ENCODE data around the gene ZBTB7C.

The ZBTB7C gene

GRCh38 chr18:48317781-48318381, 91.3 kb downstream of the ZBTB7C start:
- Histone ChIP-seq H3K4me3 (ENCODE audit: low read length) (no peak overlapping the region), H3K36me3 (ENCODE audit: control insufficient read depth, insufficient read depth, low read length) (no peaks in the 10 kb centered on the region), H3K9me3 (ENCODE audit: control insufficient read depth, insufficient read depth, low read length) (no peaks in the 10 kb centered on the region), H3K27me3 (ENCODE audit: control insufficient read depth, insufficient read depth, low read length) (no peaks in the 10 kb centered on the region), H3K4me1 (ENCODE audit: control insufficient read depth, insufficient read depth, low read length) (peaks cover 7% of the 10 kb centered on the region; the same call in 1 of the 2 replicates), H3K27ac (ENCODE audit: low read length) (no peak overlapping the region)
- no peak for DNase-seq (ENCODE audit: low read depth, low spot score)
- no CpG with 5 or more reads among the region's 5 CpGs for WGBS (ENCODE audit: insufficient coverage, insufficient read length)

GRCh38 chr18:48316177-48316576, 93.0 kb downstream of the ZBTB7C start:
- H3K4me1 ChIP-seq (ENCODE audit: control insufficient read depth, insufficient read depth, low read length) = peaks cover 7% of the 10 kb centered on the region; the same call in 1 of the 2 replicates
- H3K9me3 ChIP-seq (ENCODE audit: control insufficient read depth, insufficient read depth, low read length) = no peaks in the 10 kb centered on the region
- no peaks in the 10 kb centered on the region for H3K27me3 ChIP-seq (ENCODE audit: control insufficient read depth, insufficient read depth, low read length)
- WGBS (ENCODE audit: insufficient coverage, insufficient read length) = no CpG with 5 or more reads among the region's 3 CpGs
- DNase-seq (ENCODE audit: low read depth, low spot score) = no peak
- H3K36me3 ChIP-seq (ENCODE audit: control insufficient read depth, insufficient read depth, low read length) = no peaks in the 10 kb centered on the region
- no peak overlapping the region for H3K4me3 ChIP-seq (ENCODE audit: low read length)
- no peak overlapping the region for H3K27ac ChIP-seq (ENCODE audit: low read length)

GRCh38 chr18:48314690-48315089, 94.5 kb downstream of the ZBTB7C start:
- peaks cover 7% of the 10 kb centered on the region; the same call in 1 of the 2 replicates for H3K4me1 ChIP-seq (ENCODE audit: control insufficient read depth, insufficient read depth, low read length)
- H3K36me3 ChIP-seq (ENCODE audit: control insufficient read depth, insufficient read depth, low read length) = no peaks in the 10 kb centered on the region
- no peaks in the 10 kb centered on the region for H3K27me3 ChIP-seq (ENCODE audit: control insufficient read depth, insufficient read depth, low read length)
- no peaks in the 10 kb centered on the region for H3K9me3 ChIP-seq (ENCODE audit: control insufficient read depth, insufficient read depth, low read length)
- WGBS (ENCODE audit: insufficient coverage, insufficient read length) = no CpG with 5 or more reads among the region's 6 CpGs
- H3K27ac ChIP-seq (ENCODE audit: low read length) = no peak overlapping the region
- H3K4me3 ChIP-seq (ENCODE audit: low read length) = no peak overlapping the region
- no peak for DNase-seq (ENCODE audit: low read depth, low spot score)

- DNase-seq (ENCODE audit: low read depth, low spot score) = no peak
- peaks cover 7% of the 10 kb centered on the region; the same call in 1 of the 2 replicates for H3K4me1 ChIP-seq (ENCODE audit: control insufficient read depth, insufficient read depth, low read length)
- H3K27me3 ChIP-seq (ENCODE audit: control insufficient read depth, insufficient read depth, low read length) = no peaks in the 10 kb centered on the region
- H3K36me3 ChIP-seq (ENCODE audit: control insufficient read depth, insufficient read depth, low read length) = no peaks in the 10 kb centered on the region
- no peak overlapping the region for H3K27ac ChIP-seq (ENCODE audit: low read length)
- no peaks in the 10 kb centered on the region for H3K9me3 ChIP-seq (ENCODE audit: control insufficient read depth, insufficient read depth, low read length)
- WGBS (ENCODE audit: insufficient coverage, insufficient read length) = no CpG with 5 or more reads among the region's 6 CpGs
- H3K4me3 ChIP-seq (ENCODE audit: low read length) = no peak overlapping the region
Observed at GRCh38 chr18:48313792-48314191, 95.4 kb downstream of the ZBTB7C start.

GRCh38 chr18:48312066-48312465, 97.1 kb downstream of the ZBTB7C start:
- H3K27ac ChIP-seq (ENCODE audit: low read length) = no peak overlapping the region
- H3K4me3 ChIP-seq (ENCODE audit: low read length) = no peak overlapping the region
- no peaks in the 10 kb centered on the region for H3K27me3 ChIP-seq (ENCODE audit: control insufficient read depth, insufficient read depth, low read length)
- peaks cover 3% of the 10 kb centered on the region; the same call in 1 of the 2 replicates for H3K4me1 ChIP-seq (ENCODE audit: control insufficient read depth, insufficient read depth, low read length)
- DNase-seq (ENCODE audit: low read depth, low spot score) = no peak
- no peaks in the 10 kb centered on the region for H3K9me3 ChIP-seq (ENCODE audit: control insufficient read depth, insufficient read depth, low read length)
- no CpG with 5 or more reads among the region's 5 CpGs for WGBS (ENCODE audit: insufficient coverage, insufficient read length)
- H3K36me3 ChIP-seq (ENCODE audit: control insufficient read depth, insufficient read depth, low read length) = no peaks in the 10 kb centered on the region

- H3K36me3 ChIP-seq (ENCODE audit: control insufficient read depth, insufficient read depth, low read length) = no peaks in the 10 kb centered on the region
- H3K27ac ChIP-seq (ENCODE audit: low read length) = no peak overlapping the region
- DNase-seq (ENCODE audit: low read depth, low spot score) = no peak
- peaks cover 3% of the 10 kb centered on the region; the same call in 1 of the 2 replicates for H3K4me1 ChIP-seq (ENCODE audit: control insufficient read depth, insufficient read depth, low read length)
- H3K9me3 ChIP-seq (ENCODE audit: control insufficient read depth, insufficient read depth, low read length) = no peaks in the 10 kb centered on the region
- H3K27me3 ChIP-seq (ENCODE audit: control insufficient read depth, insufficient read depth, low read length) = no peaks in the 10 kb centered on the region
- WGBS (ENCODE audit: insufficient coverage, insufficient read length) = no CpG with 5 or more reads among the region's 3 CpGs
- no peak overlapping the region for H3K4me3 ChIP-seq (ENCODE audit: low read length)
Observed at GRCh38 chr18:48310999-48311398, 98.2 kb downstream of the ZBTB7C start.

GRCh38 chr18:48310353-48310752, 98.8 kb downstream of the ZBTB7C start:
- Histone ChIP-seq H3K27me3 (ENCODE audit: control insufficient read depth, insufficient read depth, low read length) (no peaks in the 10 kb centered on the region), H3K9me3 (ENCODE audit: control insufficient read depth, insufficient read depth, low read length) (no peaks in the 10 kb centered on the region), H3K4me3 (ENCODE audit: low read length) (no peak overlapping the region), H3K27ac (ENCODE audit: low read length) (no peak overlapping the region), H3K4me1 (ENCODE audit: control insufficient read depth, insufficient read depth, low read length) (peaks cover 3% of the 10 kb centered on the region; the same call in 1 of the 2 replicates), H3K36me3 (ENCODE audit: control insufficient read depth, insufficient read depth, low read length) (no peaks in the 10 kb centered on the region)
- WGBS (ENCODE audit: insufficient coverage, insufficient read length) = no CpG with 5 or more reads among the region's 6 CpGs
- DNase-seq (ENCODE audit: low read depth, low spot score) = no peak

GRCh38 chr18:48308755-48309575, 100.2 kb downstream of the ZBTB7C start:
- Histone ChIP-seq H3K9me3 (ENCODE audit: control insufficient read depth, insufficient read depth, low read length) (no peaks in the 10 kb centered on the region), H3K4me1 (ENCODE audit: control insufficient read depth, insufficient read depth, low read length) (no peaks in the 10 kb centered on the region), H3K27ac (ENCODE audit: low read length) (no peak overlapping the region), H3K27me3 (ENCODE audit: control insufficient read depth, insufficient read depth, low read length) (no peaks in the 10 kb centered on the region), H3K36me3 (ENCODE audit: control insufficient read depth, insufficient read depth, low read length) (no peaks in the 10 kb centered on the region), H3K4me3 (ENCODE audit: low read length) (no peak overlapping the region)
- WGBS (ENCODE audit: insufficient coverage, insufficient read length) = no CpG with 5 or more reads among the region's 7 CpGs
- no peak for DNase-seq (ENCODE audit: low read depth, low spot score)

- Histone ChIP-seq H3K4me1 (ENCODE audit: control insufficient read depth, insufficient read depth, low read length) (no peaks in the 10 kb centered on the region), H3K9me3 (ENCODE audit: control insufficient read depth, insufficient read depth, low read length) (no peaks in the 10 kb centered on the region), H3K27me3 (ENCODE audit: control insufficient read depth, insufficient read depth, low read length) (no peaks in the 10 kb centered on the region), H3K4me3 (ENCODE audit: low read length) (no peak overlapping the region), H3K36me3 (ENCODE audit: control insufficient read depth, insufficient read depth, low read length) (no peaks in the 10 kb centered on the region), H3K27ac (ENCODE audit: low read length) (no peak overlapping the region)
- WGBS (ENCODE audit: insufficient coverage, insufficient read length) = no CpG with 5 or more reads among the region's 3 CpGs
- no peak for DNase-seq (ENCODE audit: low read depth, low spot score)
Observed at GRCh38 chr18:48308027-48308635, 101.1 kb downstream of the ZBTB7C start.

- Histone ChIP-seq H3K36me3 (ENCODE audit: control insufficient read depth, insufficient read depth, low read length) (no peaks in the 10 kb centered on the region), H3K27me3 (ENCODE audit: control insufficient read depth, insufficient read depth, low read length) (no peaks in the 10 kb centered on the region), H3K4me3 (ENCODE audit: low read length) (no peak overlapping the region), H3K9me3 (ENCODE audit: control insufficient read depth, insufficient read depth, low read length) (no peaks in the 10 kb centered on the region), H3K27ac (ENCODE audit: low read length) (no peak overlapping the region), H3K4me1 (ENCODE audit: control insufficient read depth, insufficient read depth, low read length) (no peaks in the 10 kb centered on the region)
- no CpG with 5 or more reads among the region's 5 CpGs for WGBS (ENCODE audit: insufficient coverage, insufficient read length)
- DNase-seq (ENCODE audit: low read depth, low spot score) = no peak
Observed at GRCh38 chr18:48306838-48307237, 102.3 kb downstream of the ZBTB7C start.

All from iPS DF 6.9 (cell line).